SU-DHL-6 (cell line): Measurements from ENCODE around the gene DACH1.

Source experiments
- CTCF ChIP-seq: fragments of 200-600 bp; sonication (generic); IDR thresholded peaks from one replicate; pipeline ENCODE4 v1.5.1; 2017; ENCODE audit warnings: antibody characterized with exemption, mild to moderate bottlenecking, low read length, moderate library complexity; ENCODE audit not compliant: insufficient read depth, poor library complexity, severe bottlenecking
- EZH2phosphoT487 ChIP-seq: fragments of 200-600 bp; sonication (generic), shearing (Covaris generic); conservative IDR thresholded peaks from 2 replicates; pipeline ENCODE4 v1.6.1; 2018; ENCODE audit warnings: mild to moderate bottlenecking, antibody characterized with exemption, low read length, moderate library complexity, mixed read lengths

DNA sequence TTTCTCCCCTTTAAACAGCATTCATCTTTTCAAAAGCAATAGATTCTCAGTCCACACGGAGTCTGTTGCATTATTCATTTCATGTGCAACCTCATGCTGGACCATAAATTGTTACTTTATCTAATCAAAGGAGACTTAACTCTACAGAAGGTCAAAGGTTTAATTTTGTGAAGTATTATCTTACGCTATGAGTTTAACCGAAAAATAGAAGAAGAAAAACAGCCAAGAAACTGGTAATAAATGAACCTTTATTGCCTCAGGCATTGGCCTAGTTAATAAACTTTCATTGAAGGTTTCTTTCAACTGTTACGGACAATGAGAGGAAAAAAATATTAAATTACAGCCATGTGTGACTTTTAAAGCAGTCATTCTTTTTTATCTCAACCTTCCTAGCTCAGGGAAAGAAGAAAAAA lies 223.6 kb downstream of the DACH1 start:
- TF ChIP-seq CTCF (no peak), EZH2phosphoT487 (no peak)
